KBM-7 (cell line): Measurements from ENCODE around the gene RLBP1.
"Not testable (repeated sequence)": the region's sequence is repeated elsewhere in the genome, so short reads cannot be mapped to it uniquely, and the experiment has no call there.

ENCODE experiments used
- DNase-seq: peaks from one replicate; pipeline ENCODE4 v3.0.0-alpha.2; 2015
- in situ Hi-C: fragments of 300-500 bp; cut with MboI; formaldehyde crosslinking; loops from 2 replicates; pipeline ENCODE4 v1.14.3; 2020; ENCODE audit warnings: low sequenced_read_pairs, low pct_unique_long_range_greater_than_20kb, mixed read lengths

Gene RLBP1

GRCh38 chr15:89221543-89221942 lies at the start of gene RLBP1:
Gene RLBP1 (minus strand): TSS chr15:89221579. CDS start chr15:89218975, 2,604 bp downstream.
- in situ Hi-C loops: no loop called here
- no peak for DNase-seq

GRCh38 chr15:89250142-89250541 lies 28.8 kb upstream of the RLBP1 start:
- in situ Hi-C loops, DNase-seq: not testable (repeated sequence)

- in situ Hi-C loops: no loop called here
- DNase-seq: no peak
These were observed 27.2 kb upstream of the RLBP1 start for GRCh38 chr15:89248584-89248983.

- no peak for DNase-seq
- in situ Hi-C loops: no loop called here
These were observed 26.1 kb upstream of the RLBP1 start for GRCh38 chr15:89247446-89247845.

GRCh38 chr15:89244574-89244903 lies 23.2 kb upstream of the RLBP1 start:
- no peak for DNase-seq
- in situ Hi-C loops: no loop called here

- peak; percentile 100 for DNase-seq
- in situ Hi-C loops: no loop called here
These were observed 22.6 kb upstream of the RLBP1 start, which contains the start of gene FANCI for GRCh38 chr15:89243691-89244573. Gene FANCI (plus strand): TSS chr15:89243979. CDS start chr15:89247648, 3,669 bp downstream.

- in situ Hi-C loops: no loop called here
- DNase-seq: no peak
These were observed 21.8 kb upstream of the RLBP1 start for GRCh38 chr15:89243046-89243690.

- in situ Hi-C loops, DNase-seq: not testable (repeated sequence)
These were observed 18.8 kb upstream of the RLBP1 start for GRCh38 chr15:89239883-89240810.

GRCh38 chr15:89231832-89232231 lies 10.5 kb upstream of the RLBP1 start:
- in situ Hi-C loops: no loop called here
- no peak for DNase-seq

GRCh38 chr15:89230277-89230676 lies 8.9 kb upstream of the RLBP1 start:
- in situ Hi-C loops: no loop called here
- no peak for DNase-seq

- in situ Hi-C loops: no loop called here
- DNase-seq: no peak
These were observed 6.0 kb upstream of the RLBP1 start for GRCh38 chr15:89227425-89227824.

GRCh38 chr15:89226359-89227221 lies 5.2 kb upstream of the RLBP1 start:
- in situ Hi-C loops: no loop called here
- no peak for DNase-seq

- in situ Hi-C loops: no loop called here
- DNase-seq: no peak
These were observed 4.2 kb upstream of the RLBP1 start for GRCh38 chr15:89225588-89225987.

- in situ Hi-C loops: no loop called here
- DNase-seq: no peak
These were observed 2.8 kb downstream of the RLBP1 start for GRCh38 chr15:89218531-89218930.

GRCh38 chr15:89217686-89218376 lies 3.5 kb downstream of the RLBP1 start:
- in situ Hi-C loops: no loop called here
- DNase-seq: no peak

- in situ Hi-C loops: no loop called here
These were observed 4.3 kb downstream of the RLBP1 start for GRCh38 chr15:89217031-89217430.

GRCh38 chr15:89215627-89216026 lies 5.8 kb downstream of the RLBP1 start:
- in situ Hi-C loops: no loop called here
- DNase-seq: no peak

More at GRCh38 chr15:89217031-89217430, 4.3 kb downstream of the RLBP1 start:
- DNase-seq: no peak

- no peak for DNase-seq
- in situ Hi-C loops: no loop called here
These were observed 9.7 kb downstream of the RLBP1 start for GRCh38 chr15:89211678-89212170.
